ENCODE measurements around the gene OSBPL10. TPM values are rescaled to one million over a fixed set of nuclear protein-coding genes. Genes with fewer than 3 reads are reported as not detected.

OSBPL10 gene
- total RNA-seq, 1 donor from 2014 or later = 6.4 TPM

DNA sequence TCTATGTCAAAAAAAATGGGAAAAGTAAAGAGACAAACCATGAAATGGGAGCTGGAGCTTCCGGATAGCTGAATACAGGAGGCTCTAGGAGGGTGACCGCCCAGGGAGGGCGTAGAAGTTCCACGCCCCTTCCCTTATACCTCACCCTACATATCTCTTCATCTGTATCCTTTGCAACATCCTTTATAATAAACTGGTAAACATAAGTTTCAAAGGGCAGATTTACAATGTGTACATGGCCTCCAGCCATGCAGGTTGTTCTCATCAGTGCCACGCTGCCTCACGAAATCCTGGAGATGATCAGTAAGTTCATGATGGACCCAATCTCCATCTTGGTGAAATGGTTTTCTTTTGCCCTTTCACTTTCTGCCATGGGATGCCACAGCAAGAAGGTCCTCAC, 121.8 kb downstream of the OSBPL10 start:
- Histone ChIP-seq H3K36me3 (no peaks in the 10 kb centered on the region), H3K4me1 (no peaks in the 10 kb centered on the region), H3K27ac (replicated peaks) (no peak overlapping the region), H3K4me3 (no peak overlapping the region), H3K27me3 (ENCODE audit: low read depth) (no peaks in the 10 kb centered on the region), H3K9me3 (replicated peaks) (no peaks in the 10 kb centered on the region)
- DNase-seq = no peak
- intact Hi-C loops (cut with micrococcal nuclease) = no loop called here
- TF ChIP-seq, protein P1, sequence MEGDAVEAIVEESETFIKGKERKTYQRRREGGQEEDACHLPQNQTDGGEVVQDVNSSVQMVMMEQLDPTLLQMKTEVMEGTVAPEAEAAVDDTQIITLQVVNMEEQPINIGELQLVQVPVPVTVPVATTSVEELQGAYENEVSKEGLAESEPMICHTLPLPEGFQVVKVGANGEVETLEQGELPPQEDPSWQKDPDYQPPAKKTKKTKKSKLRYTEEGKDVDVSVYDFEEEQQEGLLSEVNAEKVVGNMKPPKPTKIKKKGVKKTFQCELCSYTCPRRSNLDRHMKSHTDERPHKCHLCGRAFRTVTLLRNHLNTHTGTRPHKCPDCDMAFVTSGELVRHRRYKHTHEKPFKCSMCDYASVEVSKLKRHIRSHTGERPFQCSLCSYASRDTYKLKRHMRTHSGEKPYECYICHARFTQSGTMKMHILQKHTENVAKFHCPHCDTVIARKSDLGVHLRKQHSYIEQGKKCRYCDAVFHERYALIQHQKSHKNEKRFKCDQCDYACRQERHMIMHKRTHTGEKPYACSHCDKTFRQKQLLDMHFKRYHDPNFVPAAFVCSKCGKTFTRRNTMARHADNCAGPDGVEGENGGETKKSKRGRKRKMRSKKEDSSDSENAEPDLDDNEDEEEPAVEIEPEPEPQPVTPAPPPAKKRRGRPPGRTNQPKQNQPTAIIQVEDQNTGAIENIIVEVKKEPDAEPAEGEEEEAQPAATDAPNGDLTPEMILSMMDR (IDR thresholded peaks at IDR 0.05; ENCODE audit: borderline replicate concordance) = no peak

DNA sequence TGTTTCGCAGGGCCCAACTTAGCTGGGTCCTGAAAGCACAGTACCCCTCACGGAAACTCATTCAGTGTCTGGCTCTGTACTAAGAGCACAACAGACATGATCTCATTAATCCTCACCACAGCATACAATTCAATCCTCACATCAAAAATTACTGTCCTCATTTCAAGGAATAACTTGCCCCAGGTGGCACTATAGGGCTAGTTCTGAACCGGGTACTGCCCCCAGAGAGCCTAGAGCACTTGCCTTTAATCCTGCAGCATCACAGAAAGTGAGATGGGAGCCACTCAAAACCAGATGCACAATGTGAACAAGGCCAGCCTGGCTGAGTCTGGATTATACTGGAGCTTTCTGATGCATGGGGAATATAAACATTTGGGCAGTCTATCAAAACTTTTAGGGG, 122.6 kb downstream of the OSBPL10 start:
- no peak for DNase-seq
- Histone ChIP-seq H3K27ac (replicated peaks) (no peak overlapping the region), H3K36me3 (no peaks in the 10 kb centered on the region), H3K4me3 (no peak overlapping the region), H3K9me3 (replicated peaks) (no peaks in the 10 kb centered on the region), H3K4me1 (no peaks in the 10 kb centered on the region), H3K27me3 (ENCODE audit: low read depth) (no peaks in the 10 kb centered on the region)
- intact Hi-C loops (cut with micrococcal nuclease) = no loop called here
- TF ChIP-seq, protein P1 (IDR thresholded peaks at IDR 0.05; ENCODE audit: borderline replicate concordance) = no peak

DNA sequence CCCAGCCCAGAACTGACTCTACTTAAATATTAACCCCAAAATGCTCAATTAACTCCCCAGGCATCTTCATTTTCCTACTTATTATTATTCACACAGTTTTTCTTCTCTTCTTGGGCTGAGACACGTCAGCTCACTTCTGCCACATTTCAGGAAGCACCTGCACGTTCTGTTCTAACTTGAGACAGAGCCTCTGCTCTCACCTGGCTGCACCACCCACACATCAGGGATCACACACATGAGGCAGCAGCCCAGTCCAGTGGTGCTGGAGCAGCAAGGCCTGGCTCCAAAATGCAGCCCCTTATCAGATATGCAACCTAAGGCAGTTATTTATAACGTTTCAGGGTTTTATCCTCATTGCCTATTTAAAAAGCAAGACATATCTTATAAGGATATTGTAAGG, 127.5 kb downstream of the OSBPL10 start:
- Histone ChIP-seq H3K27me3 (ENCODE audit: low read depth) (no peaks in the 10 kb centered on the region), H3K4me3 (no peak overlapping the region), H3K9me3 (replicated peaks) (no peaks in the 10 kb centered on the region), H3K36me3 (no peaks in the 10 kb centered on the region), H3K27ac (replicated peaks) (no peak overlapping the region), H3K4me1 (no peaks in the 10 kb centered on the region)
- intact Hi-C loops (cut with micrococcal nuclease) = no loop called here
- TF ChIP-seq, protein P1 (IDR thresholded peaks at IDR 0.05; ENCODE audit: borderline replicate concordance) = no peak
- DNase-seq = no peak

DNA sequence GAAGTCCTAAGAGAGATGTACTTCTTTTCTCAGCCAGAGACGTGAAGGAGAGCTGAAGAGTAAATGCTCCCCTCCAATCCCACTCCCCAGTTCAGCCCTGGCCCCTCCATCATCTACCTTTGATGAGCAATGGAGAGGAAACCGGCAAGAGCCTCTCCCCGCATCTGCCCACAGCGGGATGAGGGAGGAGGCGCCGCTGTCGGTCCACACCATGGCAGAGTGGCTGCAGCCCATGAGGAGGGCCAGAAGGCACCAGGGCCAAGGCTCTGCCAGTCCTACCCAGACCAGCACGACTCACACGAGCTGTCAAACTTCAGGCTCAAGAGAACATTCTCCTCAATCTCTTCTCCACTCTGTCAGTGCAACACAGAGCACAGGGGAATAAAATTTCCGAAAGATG, 129.8 kb downstream of the OSBPL10 start:
- H3K4me1 ChIP-seq = no peaks in the 10 kb centered on the region
- H3K9me3 ChIP-seq (replicated peaks) = no peaks in the 10 kb centered on the region
- no peaks in the 10 kb centered on the region for H3K36me3 ChIP-seq
- no peaks in the 10 kb centered on the region for H3K27me3 ChIP-seq (ENCODE audit: low read depth)
- no peak overlapping the region for H3K4me3 ChIP-seq
- H3K27ac ChIP-seq (replicated peaks) = no peak overlapping the region
- TF ChIP-seq, protein P1 (IDR thresholded peaks at IDR 0.05; ENCODE audit: borderline replicate concordance) = no peak
- no peak for DNase-seq
- intact Hi-C loops (cut with micrococcal nuclease) = no loop called here

DNA sequence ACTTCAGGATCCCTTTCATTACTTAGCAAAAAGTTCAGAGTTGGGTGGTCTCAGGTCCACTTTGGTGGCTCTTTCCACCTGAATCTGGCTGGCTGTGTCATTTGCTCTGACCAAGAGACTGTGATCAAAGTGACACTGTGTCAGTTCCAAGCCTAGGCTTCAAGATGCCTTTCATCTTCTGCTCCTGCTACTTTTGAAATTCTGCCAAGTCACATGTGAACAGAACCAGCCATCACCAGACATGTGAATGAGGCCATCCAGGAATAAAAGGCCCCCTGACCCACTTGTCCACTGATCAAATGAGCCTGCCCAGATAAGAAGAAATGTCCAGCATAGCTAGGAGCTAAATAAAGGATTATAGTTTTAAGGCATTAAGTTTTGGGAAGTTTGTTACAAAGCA, 132.2 kb downstream of the OSBPL10 start:
- H3K9me3 ChIP-seq (replicated peaks) = no peaks in the 10 kb centered on the region
- DNase-seq = no peak
- H3K36me3 ChIP-seq = no peaks in the 10 kb centered on the region
- TF ChIP-seq, protein P1 (IDR thresholded peaks at IDR 0.05; ENCODE audit: borderline replicate concordance) = no peak
- no peak overlapping the region for H3K27ac ChIP-seq (replicated peaks)
- no peaks in the 10 kb centered on the region for H3K4me1 ChIP-seq
- intact Hi-C loops (cut with micrococcal nuclease) = no loop called here
- no peak overlapping the region for H3K4me3 ChIP-seq
- no peaks in the 10 kb centered on the region for H3K27me3 ChIP-seq (ENCODE audit: low read depth)

Measured in left ventricle myocardium inferior (tissue), 1 donor.